H9 (cell line): ENCODE results near the gene PIBF1. TPM values are rescaled to one million over a fixed set of nuclear protein-coding genes. Genes with fewer than 3 reads are reported as not detected.

Experiments
- DNase-seq: peaks from one replicate; pipeline ENCODE4 v3.0.0-alpha.2; 2017
- H2AFZ ChIP-seq: one replicate; pipeline ENCODE4 v1.6.1; 2013; ENCODE audit warnings: mild to moderate bottlenecking, low read length, control low read depth, moderate library complexity
- H2AK5ac ChIP-seq: 2 replicates; pipeline ENCODE4 v1.6.1; 2013; ENCODE audit warnings: low read length, control low read depth, mixed read lengths; ENCODE audit not compliant: insufficient read length
- H2BK120ac ChIP-seq: one replicate; pipeline ENCODE4 v1.6.1; 2013; ENCODE audit warnings: low read depth, mild to moderate bottlenecking, low read length, control low read depth, inconsistent platforms; ENCODE audit not compliant: poor library complexity, severe bottlenecking
- H2BK12ac ChIP-seq: 2 replicates; pipeline ENCODE4 v1.6.1; 2013; ENCODE audit warnings: low read length, control low read depth, mixed read lengths, low read depth; ENCODE audit not compliant: insufficient read length
- H2BK15ac ChIP-seq: 2 replicates; pipeline ENCODE4 v1.6.1; 2013; ENCODE audit warnings: low read depth, low read length, control low read depth
- H2BK20ac ChIP-seq: one replicate; pipeline ENCODE4 v1.6.1; 2013; ENCODE audit warnings: low read depth, mild to moderate bottlenecking, low read length, control low read depth, inconsistent platforms; ENCODE audit not compliant: poor library complexity, severe bottlenecking
- H2BK5ac ChIP-seq: 2 replicates; pipeline ENCODE4 v1.6.1; 2013; ENCODE audit warnings: low read length, control low read depth, mixed read lengths; ENCODE audit not compliant: insufficient read length
- H3K14ac ChIP-seq: 2 replicates; pipeline ENCODE4 v1.6.1; 2013; ENCODE audit warnings: low read length, control low read depth; ENCODE audit not compliant: insufficient read depth
- H3K18ac ChIP-seq: 2 replicates; pipeline ENCODE4 v1.6.1; 2013; ENCODE audit warnings: low read depth, mild to moderate bottlenecking, mixed read lengths, low read length, control low read depth; ENCODE audit not compliant: insufficient read length
- H3K23ac ChIP-seq: 2 replicates; pipeline ENCODE4 v1.6.1; 2013; ENCODE audit warnings: low read length, control low read depth, mixed read lengths, low read depth; ENCODE audit not compliant: insufficient read length
- H3K23me2 ChIP-seq: 2 replicates; pipeline ENCODE4 v1.6.1; 2013; ENCODE audit warnings: low read depth, mild to moderate bottlenecking, mixed read lengths, low read length, control low read depth; ENCODE audit not compliant: insufficient read length, poor library complexity, severe bottlenecking
- H3K27ac ChIP-seq: 2 replicates; pipeline ENCODE4 v1.5.1; 2013; ENCODE audit warnings: low read length, control low read depth, mixed read lengths, low read depth; ENCODE audit not compliant: insufficient read length
- H3K27me3 ChIP-seq: 2 replicates; pipeline ENCODE4 v1.6.1; 2013; ENCODE audit warnings: low read length, control low read depth, inconsistent platforms; ENCODE audit not compliant: insufficient read depth
- H3K4ac ChIP-seq: 2 replicates; pipeline ENCODE4 v1.6.1; 2013; ENCODE audit warnings: low read depth, mild to moderate bottlenecking, control low read depth, inconsistent platforms, low read length, moderate library complexity
- H3K4me1 ChIP-seq: 2 replicates; pipeline ENCODE4 v1.6.1; 2013; ENCODE audit warnings: low read length, control low read depth, inconsistent platforms; ENCODE audit not compliant: insufficient read depth
- H3K4me2 ChIP-seq: 2 replicates; pipeline ENCODE4 v1.6.1; 2013; ENCODE audit warnings: low read length, control low read depth, mixed read lengths; ENCODE audit not compliant: insufficient read length, insufficient read depth
- H3K56ac ChIP-seq: 2 replicates; pipeline ENCODE4 v1.6.1; 2013; ENCODE audit warnings: low read depth, mild to moderate bottlenecking, mixed read lengths, low read length, control low read depth; ENCODE audit not compliant: insufficient read length
- H3K79me1 ChIP-seq: 2 replicates; pipeline ENCODE4 v1.6.1; 2013; ENCODE audit warnings: low read depth, mild to moderate bottlenecking, moderate library complexity, low read length, control low read depth, inconsistent platforms; ENCODE audit not compliant: insufficient read depth, poor library complexity, severe bottlenecking
- H3K79me2 ChIP-seq: 2 replicates; pipeline ENCODE4 v1.6.1; 2013; ENCODE audit warnings: low read length, control low read depth, inconsistent platforms; ENCODE audit not compliant: insufficient read depth
- H3K9ac ChIP-seq: 2 replicates; pipeline ENCODE4 v1.6.1; 2013; ENCODE audit warnings: low read length, control low read depth, mixed read lengths; ENCODE audit not compliant: insufficient read length; ENCODE audit errors: extremely low read depth
- H3K9me3 ChIP-seq: one replicate; pipeline ENCODE4 v1.6.1; 2013; ENCODE audit warnings: low read depth, low read length, inconsistent platforms; ENCODE audit not compliant: control insufficient read depth
- H3T11ph ChIP-seq: one replicate; pipeline ENCODE4 v1.6.1; 2013; ENCODE audit warnings: mild to moderate bottlenecking, low read length, control low read depth, inconsistent platforms
- H4K20me1 ChIP-seq: one replicate; pipeline ENCODE4 v1.6.1; 2013; ENCODE audit not compliant: control insufficient read depth, insufficient read length, insufficient read depth
- H4K5ac ChIP-seq: 2 replicates; pipeline ENCODE4 v1.6.1; 2013; ENCODE audit warnings: low read depth, mild to moderate bottlenecking, mixed read lengths, low read length, control low read depth; ENCODE audit not compliant: insufficient read length
- H4K8ac ChIP-seq: replicated peaks from 2 replicates; pipeline ENCODE4 v1.6.1; 2013; ENCODE audit warnings: low read length, control low read depth, mixed read lengths, low read depth; ENCODE audit not compliant: insufficient read length
- H4K91ac ChIP-seq: 2 replicates; pipeline ENCODE4 v1.6.1; 2013; ENCODE audit warnings: low read depth, mild to moderate bottlenecking, moderate library complexity, mixed read lengths, low read length, control low read depth; ENCODE audit not compliant: insufficient read length
- H3K27ac Mint-ChIP-seq, 3 experiments: 2 replicates in 2 of 3; 3 replicates in 1 of 3; pipeline ENCODE4 v1.8.0; 2020 to 2021; ENCODE audit warnings: mixed read lengths in 3 of 3, mild to moderate bottlenecking in 1 of 3, moderate library complexity in 1 of 3
- H3K27me3 Mint-ChIP-seq: 2 replicates; pipeline ENCODE4 v1.8.0; 2021; ENCODE audit warnings: low read depth, mild to moderate bottlenecking, moderate library complexity, mixed read lengths
- H3K36me3 Mint-ChIP-seq, 3 experiments: 2 replicates in 2 of 3; 3 replicates in 1 of 3; pipeline ENCODE4 v1.8.0; 2020 to 2021; ENCODE audit warnings: low read depth in 3 of 3, mixed read lengths in 3 of 3; ENCODE audit not compliant: insufficient read depth in 1 of 3
- H3K4me1 Mint-ChIP-seq, 2 experiments: 2 replicates each; pipeline ENCODE4 v1.8.0; 2020; ENCODE audit warnings: mixed read lengths in 2 of 2
- H3K4me3 Mint-ChIP-seq, 2 experiments: 2 replicates in 1 of 2; 3 replicates in 1 of 2; pipeline ENCODE4 v1.8.0; 2020 to 2021; ENCODE audit warnings: mild to moderate bottlenecking in 2 of 2, mixed read lengths in 2 of 2, moderate library complexity in 1 of 2
- H3K9me3 Mint-ChIP-seq, 2 experiments: 2 replicates in 1 of 2; 3 replicates in 1 of 2; pipeline ENCODE4 v1.8.0; 2020; ENCODE audit warnings: mild to moderate bottlenecking in 2 of 2, mixed read lengths in 2 of 2, moderate library complexity in 1 of 2
- CTCF ChIP-seq: fragments of 200-600 bp; sonication (generic); conservative IDR thresholded peaks from 3 replicates; pipeline ENCODE4 v1.8.0; 2021; ENCODE audit warnings: antibody characterized with exemption, mild to moderate bottlenecking
- WGBS: extraction: QIAGEN DNeasy Blood & Tissue Kit; methylation state at CpG from one replicate; pipeline ENCODE4 v1.1.7; 2013; ENCODE audit warnings: missing lambda C conversion rate, low lambda C conversion rate, mixed read lengths; ENCODE audit not compliant: insufficient read length; ENCODE audit errors: extremely low coverage; 5-methylcytosine and 5-hydroxymethylcytosine counted together
- total RNA-seq: library from RNA; stranded (reverse); gene quantifications from 2 replicates; pipeline ENCODE4 v1.2.1, GENCODE V29; 2021

Gene PIBF1
- total RNA-seq, 1 experiment from 2014 or later = 12.7 TPM

GRCh38 chr13:72998012-72998411 lies 216.1 kb downstream of the PIBF1 start:
- Histone ChIP-seq H3K79me1 (no peaks in the 10 kb centered on the region), H2AFZ (no peak overlapping the region), H2BK15ac (no peak overlapping the region), H2BK12ac (no peak overlapping the region), H4K20me1 (no peaks in the 10 kb centered on the region), H4K8ac (no peak overlapping the region), H3K23me2 (no peaks in the 10 kb centered on the region), H2AK5ac (no peak overlapping the region), H3K4me2 (no peak overlapping the region), H3K4me1 (no peaks in the 10 kb centered on the region), H3K4ac (no peak overlapping the region), H3K56ac (no peak overlapping the region), H3K18ac (no peak overlapping the region), H3K27me3 (no peaks in the 10 kb centered on the region), H4K5ac (no peak overlapping the region), H3K27ac (no peak overlapping the region), H3K14ac (no peak overlapping the region), H2BK120ac (no peak overlapping the region), H4K91ac (no peak overlapping the region), H3K79me2 (no peaks in the 10 kb centered on the region), H3K9me3 (no peaks in the 10 kb centered on the region), H3K23ac (no peak overlapping the region), H3K9ac (no peak overlapping the region), H3T11ph (no peak overlapping the region), H2BK5ac (no peak overlapping the region), H2BK20ac (no peak overlapping the region)
- Mint-ChIP-seq H3K36me3 (peaks cover 0 to 2% (median 0%) of the 10 kb centered on the region in 3 experiments; a peak in 2 of 7 replicates), H3K4me1 (peaks cover 5 to 8% of the 10 kb centered on the region in 2 experiments; a peak in 3 of 4 replicates), H3K27me3 (no peaks in the 10 kb centered on the region), H3K9me3 (no peaks in the 10 kb centered on the region), H3K4me3 (no peak overlapping the region), H3K27ac (no peak overlapping the region)
- WGBS = no CpG with 5 or more reads among the region's 4 CpGs
- DNase-seq = no peak
- no peak for TF ChIP-seq CTCF
